Upper lobe of right lung (tissue), 1 donor: ENCODE measurements around the gene HNRNPA2B1. TPM values are rescaled to one million over a fixed set of nuclear protein-coding genes. Genes with fewer than 3 reads are reported as not detected.

Experiments
- ATAC-seq: fragments of 200-7000 bp; cut with Tn5 transposase; one replicate; pipeline ENCODE4 v1.9.1; 2020; ENCODE audit warnings: mild to moderate bottlenecking, moderate library complexity
- DNase-seq: peaks from one replicate; pipeline ENCODE4 v3.0.0-alpha.2; 2020
- H3K27ac ChIP-seq: fragments of 200-600 bp; one replicate; pipeline ENCODE4 v1.8.0; 2022
- H3K27me3 ChIP-seq: fragments of 200-600 bp; one replicate; pipeline ENCODE4 v1.8.0; 2022; ENCODE audit warnings: mild to moderate bottlenecking
- H3K36me3 ChIP-seq: fragments of 200-600 bp; one replicate; pipeline ENCODE4 v1.8.0; 2022
- H3K4me1 ChIP-seq: fragments of 200-600 bp; one replicate; pipeline ENCODE4 v1.8.0; 2022
- H3K4me3 ChIP-seq: fragments of 200-600 bp; one replicate; pipeline ENCODE4 v1.8.0; 2022; ENCODE audit warnings: mild to moderate bottlenecking
- H3K9me3 ChIP-seq: fragments of 200-600 bp; one replicate; pipeline ENCODE4 v1.8.0; 2022
- intact Hi-C: fragments of 100-400 bp; cut with DNase I; formaldehyde crosslinking; loops from one replicate; pipeline ENCODE4 v1.11.0; 2022
- total RNA-seq: library from RNA; stranded (reverse); fragmentation: NEBNext Ultra II Directional; extraction: Animal tissue kit (Norgen Biotek cat#: 25700); gene quantifications from one replicate; pipeline ENCODE4 v1.2.1, GENCODE V29; 2021
- TF ChIP-seq, protein P1 (sequence below): fragments of 200-600 bp; IDR thresholded peaks from one replicate; pipeline ENCODE4 v1.8.0; 2022; ENCODE audit warnings: antibody characterized with exemption
- donor health status: DM: no; HTN: yes; CAD: no; lungs with severe emphysema.

HNRNPA2B1 gene
- total RNA-seq, 1 donor from 2014 or later = 343 TPM

DNA sequence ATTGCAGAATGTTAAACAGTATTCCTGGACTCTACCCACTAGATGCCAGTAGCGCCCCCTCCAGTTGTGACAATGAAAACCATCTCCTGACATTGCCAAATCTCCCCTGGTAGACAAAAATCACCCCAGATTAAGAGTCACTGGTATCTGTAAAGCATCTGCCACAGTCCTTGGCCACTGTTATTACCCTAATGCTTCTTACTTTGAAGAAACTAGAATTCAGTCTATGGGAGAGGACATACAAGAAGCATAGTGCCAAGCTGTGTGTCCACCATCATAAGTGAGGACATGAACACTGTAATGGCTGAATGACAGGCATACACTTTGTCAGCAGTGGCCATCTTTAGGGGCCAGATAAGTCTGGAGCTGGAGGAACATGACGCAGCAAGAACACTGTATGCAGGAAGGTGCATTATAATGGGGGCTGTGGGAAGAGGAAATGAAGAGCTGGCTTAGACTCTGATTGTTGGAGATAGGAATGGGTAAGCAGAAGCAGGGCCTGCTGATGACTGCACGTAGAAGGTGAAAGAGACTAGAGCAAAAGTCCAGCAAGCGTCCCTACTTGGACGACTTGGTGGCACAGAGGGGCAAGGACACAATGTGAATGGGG, 33.5 kb upstream of the HNRNPA2B1 start:
- H3K27me3 ChIP-seq = peaks cover 4% of the 10 kb centered on the region
- H3K36me3 ChIP-seq = no peaks in the 10 kb centered on the region
- intact Hi-C loops = no loop called here
- H3K9me3 ChIP-seq = no peaks in the 10 kb centered on the region
- H3K4me1 ChIP-seq = no peaks in the 10 kb centered on the region
- H3K27ac ChIP-seq = no peak overlapping the region
- TF ChIP-seq, protein P1, sequence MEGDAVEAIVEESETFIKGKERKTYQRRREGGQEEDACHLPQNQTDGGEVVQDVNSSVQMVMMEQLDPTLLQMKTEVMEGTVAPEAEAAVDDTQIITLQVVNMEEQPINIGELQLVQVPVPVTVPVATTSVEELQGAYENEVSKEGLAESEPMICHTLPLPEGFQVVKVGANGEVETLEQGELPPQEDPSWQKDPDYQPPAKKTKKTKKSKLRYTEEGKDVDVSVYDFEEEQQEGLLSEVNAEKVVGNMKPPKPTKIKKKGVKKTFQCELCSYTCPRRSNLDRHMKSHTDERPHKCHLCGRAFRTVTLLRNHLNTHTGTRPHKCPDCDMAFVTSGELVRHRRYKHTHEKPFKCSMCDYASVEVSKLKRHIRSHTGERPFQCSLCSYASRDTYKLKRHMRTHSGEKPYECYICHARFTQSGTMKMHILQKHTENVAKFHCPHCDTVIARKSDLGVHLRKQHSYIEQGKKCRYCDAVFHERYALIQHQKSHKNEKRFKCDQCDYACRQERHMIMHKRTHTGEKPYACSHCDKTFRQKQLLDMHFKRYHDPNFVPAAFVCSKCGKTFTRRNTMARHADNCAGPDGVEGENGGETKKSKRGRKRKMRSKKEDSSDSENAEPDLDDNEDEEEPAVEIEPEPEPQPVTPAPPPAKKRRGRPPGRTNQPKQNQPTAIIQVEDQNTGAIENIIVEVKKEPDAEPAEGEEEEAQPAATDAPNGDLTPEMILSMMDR = no peak
- ATAC-seq = no peak
- H3K4me3 ChIP-seq = no peak overlapping the region
- no peak for DNase-seq

DNA sequence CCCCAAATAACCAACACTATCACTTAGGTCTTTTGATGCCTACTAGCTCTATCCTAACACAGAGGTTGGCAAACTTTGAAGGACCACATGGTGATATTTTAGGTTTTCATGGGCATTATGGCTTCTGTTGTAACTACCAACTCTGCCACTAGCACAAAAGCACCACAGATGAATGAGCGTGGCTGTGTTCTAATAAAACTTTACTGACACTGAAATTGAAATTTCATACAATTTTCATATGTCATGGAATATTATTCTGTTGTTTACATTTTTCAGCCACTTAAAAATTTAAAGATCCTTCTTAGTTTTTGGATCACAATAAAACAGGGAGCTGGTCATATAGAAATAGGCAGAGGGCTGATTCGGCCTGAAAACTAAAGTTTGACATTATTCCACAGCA, 27.4 kb upstream of the HNRNPA2B1 start:
- H3K4me1 ChIP-seq = no peaks in the 10 kb centered on the region
- TF ChIP-seq, protein P1 = no peak
- no peak for DNase-seq

DNA sequence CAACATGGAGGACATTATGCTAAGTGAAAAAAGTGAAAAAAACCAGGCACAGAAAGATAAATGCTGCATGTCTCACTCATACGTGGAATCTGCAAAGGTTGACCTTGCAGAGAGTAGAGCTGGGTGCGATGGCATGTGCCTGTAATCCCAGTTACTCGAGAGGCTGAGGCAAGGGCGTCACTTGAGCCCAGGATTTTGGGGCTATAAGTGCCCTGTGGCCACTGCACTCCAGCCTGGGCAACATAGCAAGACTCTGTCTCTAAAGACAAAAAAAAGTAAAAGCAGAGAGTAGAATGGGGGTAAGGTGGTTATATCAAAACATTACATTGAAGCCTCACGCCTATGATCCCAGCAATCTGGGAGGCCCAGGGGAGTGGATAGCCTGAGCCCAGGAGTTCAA, 23.8 kb upstream of the HNRNPA2B1 start:
- H3K27me3 ChIP-seq = no peaks in the 10 kb centered on the region
- DNase-seq (no peak), ATAC-seq (no peak)
- H3K36me3 ChIP-seq = no peaks in the 10 kb centered on the region
- no peak overlapping the region for H3K4me3 ChIP-seq
- no peaks in the 10 kb centered on the region for H3K9me3 ChIP-seq
- no peaks in the 10 kb centered on the region for H3K4me1 ChIP-seq
- TF ChIP-seq, protein P1 = no peak
- H3K27ac ChIP-seq = no peak overlapping the region
- intact Hi-C loops = no loop called here

More for the DNA sequence above, 27.4 kb upstream of the HNRNPA2B1 start:
- no peak overlapping the region for H3K27ac ChIP-seq
- intact Hi-C loops = no loop called here
- H3K27me3 ChIP-seq = no peaks in the 10 kb centered on the region
- no peaks in the 10 kb centered on the region for H3K9me3 ChIP-seq
- ATAC-seq = no peak
- no peak overlapping the region for H3K4me3 ChIP-seq
- no peaks in the 10 kb centered on the region for H3K36me3 ChIP-seq

DNA sequence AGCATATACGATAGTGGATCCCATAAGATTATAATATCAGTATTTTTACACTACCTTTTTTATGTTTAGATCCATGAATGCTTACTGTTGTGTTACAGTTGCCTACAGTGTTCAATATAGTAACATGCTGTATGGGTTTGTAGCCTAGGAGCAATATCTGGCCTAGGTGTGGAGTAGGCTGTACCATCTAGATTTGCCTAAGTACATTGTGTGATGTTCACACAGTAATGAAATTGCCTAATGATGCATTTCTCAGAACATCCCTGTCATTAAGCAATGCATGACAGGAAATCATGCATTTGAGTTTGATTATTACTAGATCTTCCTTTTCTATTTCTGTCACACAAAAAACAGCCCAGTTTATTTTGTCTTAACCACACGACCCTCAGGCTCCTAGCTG, 15.5 kb upstream of the HNRNPA2B1 start:
- DNase-seq (no peak), ATAC-seq (peak; percentile 27)
- TF ChIP-seq, protein P1 = no peak
- H3K9me3 ChIP-seq = no peaks in the 10 kb centered on the region
- H3K36me3 ChIP-seq = peaks cover 18% of the 10 kb centered on the region
- no peak overlapping the region for H3K4me3 ChIP-seq
- no peaks in the 10 kb centered on the region for H3K4me1 ChIP-seq
- no peak overlapping the region for H3K27ac ChIP-seq
- intact Hi-C loops = no loop called here
- H3K27me3 ChIP-seq = no peaks in the 10 kb centered on the region

DNA sequence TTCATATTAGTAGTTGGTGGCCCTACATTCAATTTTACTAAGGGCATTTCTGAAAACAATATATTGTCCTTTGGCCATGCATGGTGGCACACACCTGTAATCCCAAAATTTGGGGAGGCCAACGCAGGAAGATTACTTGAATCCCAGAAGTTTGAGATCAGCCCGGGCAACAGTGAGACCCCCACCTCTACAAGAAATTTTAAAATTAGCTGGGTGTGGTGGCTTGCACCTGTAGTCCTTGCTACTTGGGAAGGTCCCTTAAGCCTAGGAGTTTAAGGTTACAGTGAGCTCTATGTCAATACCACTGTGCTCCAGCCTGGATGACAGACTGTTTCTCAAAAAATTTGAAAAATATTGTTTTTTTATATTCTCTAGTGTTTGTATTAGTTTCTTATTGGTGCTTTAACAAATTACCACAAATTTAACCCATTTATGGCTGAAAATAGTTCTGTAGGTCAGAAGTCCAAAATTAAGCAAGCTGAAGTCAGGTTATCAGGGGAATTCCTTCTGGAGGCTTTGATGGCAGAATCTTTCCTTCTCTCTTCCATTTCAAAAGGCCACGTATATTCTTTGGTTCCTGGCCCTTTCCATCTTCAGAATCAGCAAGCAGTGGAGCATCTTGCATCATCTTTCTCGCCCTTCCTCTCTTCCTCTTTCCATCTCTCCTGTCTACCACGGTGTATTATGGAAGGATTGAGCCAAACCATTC, 13.4 kb upstream of the HNRNPA2B1 start:
- ATAC-seq (no peak), DNase-seq (no peak)
- intact Hi-C loops = no loop called here
- TF ChIP-seq, protein P1 = no peak
- Histone ChIP-seq H3K9me3 (no peaks in the 10 kb centered on the region), H3K4me1 (no peaks in the 10 kb centered on the region), H3K27me3 (no peaks in the 10 kb centered on the region), H3K36me3 (peaks cover 39% of the 10 kb centered on the region), H3K27ac (no peak overlapping the region), H3K4me3 (no peak overlapping the region)
